HL-60 (cell line): Measurements from ENCODE around the gene DNAH17.

Experiments
- GABPA ChIP-seq: IDR thresholded peaks from 2 replicates; pipeline ENCODE4 v1.6.1; 2012; ENCODE audit warnings: low read depth
- POLR2AphosphoS5 ChIP-seq: IDR thresholded peaks from 2 replicates; pipeline ENCODE4 v1.6.1; 2012; ENCODE audit warnings: low read depth
- TF ChIP-seq, protein P1 (sequence below): IDR thresholded peaks from one replicate; pipeline ENCODE4 v1.5.1; 2011; ENCODE audit warnings: low read length, control low read depth, inconsistent platforms; ENCODE audit not compliant: insufficient read depth

DNA sequence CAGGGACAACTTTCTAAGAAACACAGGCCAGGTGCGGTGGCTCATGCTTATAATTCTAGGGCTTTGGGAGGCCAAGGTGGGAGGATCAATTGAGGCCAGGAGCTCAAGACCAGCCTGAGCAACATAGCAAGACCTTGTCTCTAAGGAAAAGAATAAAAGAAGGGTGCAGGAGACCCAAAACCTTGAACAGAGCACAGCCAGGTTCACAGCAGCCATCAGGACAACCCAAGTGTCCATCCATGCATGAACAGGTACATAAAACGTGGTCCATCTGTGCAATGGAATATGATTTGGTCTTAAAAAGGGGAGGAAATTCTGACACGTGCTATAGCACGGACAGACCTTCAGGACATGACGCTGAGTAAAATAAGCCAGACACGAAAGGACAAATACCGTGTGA, 107.8 kb downstream of the DNAH17 start:
- no peak for TF ChIP-seq POLR2AphosphoS5
- TF ChIP-seq, protein P1, sequence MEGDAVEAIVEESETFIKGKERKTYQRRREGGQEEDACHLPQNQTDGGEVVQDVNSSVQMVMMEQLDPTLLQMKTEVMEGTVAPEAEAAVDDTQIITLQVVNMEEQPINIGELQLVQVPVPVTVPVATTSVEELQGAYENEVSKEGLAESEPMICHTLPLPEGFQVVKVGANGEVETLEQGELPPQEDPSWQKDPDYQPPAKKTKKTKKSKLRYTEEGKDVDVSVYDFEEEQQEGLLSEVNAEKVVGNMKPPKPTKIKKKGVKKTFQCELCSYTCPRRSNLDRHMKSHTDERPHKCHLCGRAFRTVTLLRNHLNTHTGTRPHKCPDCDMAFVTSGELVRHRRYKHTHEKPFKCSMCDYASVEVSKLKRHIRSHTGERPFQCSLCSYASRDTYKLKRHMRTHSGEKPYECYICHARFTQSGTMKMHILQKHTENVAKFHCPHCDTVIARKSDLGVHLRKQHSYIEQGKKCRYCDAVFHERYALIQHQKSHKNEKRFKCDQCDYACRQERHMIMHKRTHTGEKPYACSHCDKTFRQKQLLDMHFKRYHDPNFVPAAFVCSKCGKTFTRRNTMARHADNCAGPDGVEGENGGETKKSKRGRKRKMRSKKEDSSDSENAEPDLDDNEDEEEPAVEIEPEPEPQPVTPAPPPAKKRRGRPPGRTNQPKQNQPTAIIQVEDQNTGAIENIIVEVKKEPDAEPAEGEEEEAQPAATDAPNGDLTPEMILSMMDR: no peak
- no peak for TF ChIP-seq GABPA
